ENCODE data around the gene ZC3H7B.

DNA sequence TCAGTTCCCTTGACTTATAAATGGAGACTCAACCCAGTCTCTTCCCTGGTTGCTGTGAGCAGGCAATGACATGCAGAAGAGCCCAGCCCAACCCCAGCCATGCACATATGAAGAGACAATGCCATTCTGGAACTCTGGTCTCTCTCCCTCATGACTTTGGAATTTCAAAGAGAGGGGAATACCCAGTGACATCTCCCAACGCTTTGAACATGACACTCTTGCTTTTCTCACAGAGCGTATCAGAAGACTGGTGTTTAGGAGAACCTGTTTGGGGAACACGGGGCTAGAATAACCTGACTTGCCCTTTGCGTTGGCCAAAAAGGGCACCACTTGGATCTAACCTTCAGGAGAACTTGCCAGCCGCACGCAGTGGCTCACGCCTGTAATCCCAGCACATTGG lies 28.2 kb upstream of the ZC3H7B start:
- no peak for TF ChIP-seq CTCF (conservative IDR thresholded peaks at IDR 0.05; ENCODE audit: low read depth in 2 of 2)
- no peak for TF ChIP-seq ETS1 (IDR thresholded peaks at IDR 0.05)
- TF ChIP-seq EZH2 (IDR thresholded peaks at IDR 0.05; ENCODE audit: low read depth, unreplicated experiment), result no peak
